Epidermal melanocyte (primary cell): ENCODE data around the gene OBSCN.

Experiments
- DNase-seq: peaks from one replicate; pipeline ENCODE4 v3.0.0; 2011; ENCODE audit warnings: low spot score; ENCODE audit not compliant: insufficient read length

Gene OBSCN

GRCh38 chr1:228317411-228317828 lies 109.6 kb downstream of the OBSCN start:
- no peak for DNase-seq

- no peak for DNase-seq
Measured at GRCh38 chr1:228317891-228318810, 110.3 kb downstream of the OBSCN start.

GRCh38 chr1:228318823-228319241 lies 111.0 kb downstream of the OBSCN start:
- DNase-seq, result no peak

GRCh38 chr1:228319352-228320088 lies 111.7 kb downstream of the OBSCN start:
- DNase-seq, result no peak

- DNase-seq, result no peak
Measured at GRCh38 chr1:228320394-228320793, 112.5 kb downstream of the OBSCN start.

GRCh38 chr1:228321435-228321834 lies 113.6 kb downstream of the OBSCN start:
- no peak for DNase-seq

GRCh38 chr1:228321895-228322294 lies 114.1 kb downstream of the OBSCN start:
- no peak for DNase-seq

GRCh38 chr1:228323401-228323800 lies 115.6 kb downstream of the OBSCN start:
- no peak for DNase-seq

GRCh38 chr1:228325267-228325666 lies 117.4 kb downstream of the OBSCN start:
- no peak for DNase-seq

- DNase-seq, result no peak
Measured at GRCh38 chr1:228329887-228330286, 122.0 kb downstream of the OBSCN start.

GRCh38 chr1:228332797-228333738 lies 125.2 kb downstream of the OBSCN start:
- no peak for DNase-seq

GRCh38 chr1:228333739-228334115 lies 125.9 kb downstream of the OBSCN start:
- DNase-seq, result no peak

- DNase-seq, result no peak
Measured at GRCh38 chr1:228334226-228334935, 126.5 kb downstream of the OBSCN start.

- no peak for DNase-seq
Measured at GRCh38 chr1:228334954-228335353, 127.1 kb downstream of the OBSCN start.

GRCh38 chr1:228335406-228336307 lies 127.8 kb downstream of the OBSCN start:
- no peak for DNase-seq

- no peak for DNase-seq
Measured at GRCh38 chr1:228336308-228337030, 128.6 kb downstream of the OBSCN start.

- no peak for DNase-seq
Measured at GRCh38 chr1:228337031-228337564, 129.3 kb downstream of the OBSCN start.

- no peak for DNase-seq
Measured at GRCh38 chr1:228337711-228338520, 130.1 kb downstream of the OBSCN start.
